BJ (cell line): Measurements from ENCODE around the gene HDAC5. TPM values are rescaled to one million over a fixed set of nuclear protein-coding genes. Genes with fewer than 3 reads are reported as not detected.
"Not testable (repeated sequence)": the region's sequence is repeated elsewhere in the genome, so short reads cannot be mapped to it uniquely, and the experiment has no call there.

Experiments
- CTCF ChIA-PET: fragments of 350-600 bp; formaldehyde crosslinking; extraction: SDS; loops from one replicate; lab custom pipeline; 2021; ENCODE audit warnings: antibody characterized with exemption, inconsistent platforms; lab: Yijun Ruan, JAX
- POLR2A ChIA-PET: fragments of 300-600 bp; sonication (Branson Sonifier 250); formaldehyde crosslinking; extraction: SDS; loops from one replicate; lab custom pipeline; 2021; ENCODE audit warnings: antibody characterized with exemption; lab: Charles Lee
- DNase-seq: peaks from one replicate; pipeline ENCODE4 v3.0.0-alpha.2; 2011; ENCODE audit warnings: low read depth
- H3K27me3 ChIP-seq: 2 replicates; pipeline ENCODE4 v1.6.0; 2011; ENCODE audit warnings: low read length; ENCODE audit not compliant: control insufficient read depth, insufficient read depth
- H3K36me3 ChIP-seq: 2 replicates; pipeline ENCODE4 v1.5.1; 2011; ENCODE audit warnings: low read length; ENCODE audit not compliant: control insufficient read depth, insufficient read depth
- H3K4me3 ChIP-seq: 2 replicates; pipeline ENCODE4 v1.5.1; 2011; ENCODE audit warnings: low read depth, mild to moderate bottlenecking, control low read depth, low read length
- polyA plus RNA-seq: library from polyadenylated mRNA; depleted of rRNA; stranded (reverse); fragments of >200 nt; gene quantifications from 2 replicates; pipeline ENCODE4 v1.2.3, GENCODE V29; 2011
- TF ChIP-seq, protein P1 (sequence below): IDR thresholded peaks from 2 replicates; pipeline ENCODE4 v1.5.1; 2011; ENCODE audit warnings: low read depth, mild to moderate bottlenecking, control low read depth, inconsistent platforms, low read length, moderate library complexity; ENCODE audit not compliant: insufficient read depth

Gene HDAC5
- polyA plus RNA-seq, 1 experiment, result 102 TPM

GRCh38 chr17:44044071-44044470 is 79.4 kb downstream of the HDAC5 start:
- no peak for DNase-seq
- ChIA-PET CTCF (interaction anchor here (0.6 to 5.3 kb wide), 9 partner anchors 14 to 287 kb away, joined by 3 to 42 read pairs (median 4); partner anchors contain the start of gene PPY), POLR2A (no interaction called here)
- Histone ChIP-seq H3K27me3 (no peaks in the 10 kb centered on the region), H3K4me3 (no peak overlapping the region), H3K36me3 (no peaks in the 10 kb centered on the region; the same call in 1 of the 2 replicates)
- TF ChIP-seq, protein P1, sequence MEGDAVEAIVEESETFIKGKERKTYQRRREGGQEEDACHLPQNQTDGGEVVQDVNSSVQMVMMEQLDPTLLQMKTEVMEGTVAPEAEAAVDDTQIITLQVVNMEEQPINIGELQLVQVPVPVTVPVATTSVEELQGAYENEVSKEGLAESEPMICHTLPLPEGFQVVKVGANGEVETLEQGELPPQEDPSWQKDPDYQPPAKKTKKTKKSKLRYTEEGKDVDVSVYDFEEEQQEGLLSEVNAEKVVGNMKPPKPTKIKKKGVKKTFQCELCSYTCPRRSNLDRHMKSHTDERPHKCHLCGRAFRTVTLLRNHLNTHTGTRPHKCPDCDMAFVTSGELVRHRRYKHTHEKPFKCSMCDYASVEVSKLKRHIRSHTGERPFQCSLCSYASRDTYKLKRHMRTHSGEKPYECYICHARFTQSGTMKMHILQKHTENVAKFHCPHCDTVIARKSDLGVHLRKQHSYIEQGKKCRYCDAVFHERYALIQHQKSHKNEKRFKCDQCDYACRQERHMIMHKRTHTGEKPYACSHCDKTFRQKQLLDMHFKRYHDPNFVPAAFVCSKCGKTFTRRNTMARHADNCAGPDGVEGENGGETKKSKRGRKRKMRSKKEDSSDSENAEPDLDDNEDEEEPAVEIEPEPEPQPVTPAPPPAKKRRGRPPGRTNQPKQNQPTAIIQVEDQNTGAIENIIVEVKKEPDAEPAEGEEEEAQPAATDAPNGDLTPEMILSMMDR, result no peak

GRCh38 chr17:44043272-44043696 is 80.2 kb downstream of the HDAC5 start:
- no peaks in the 10 kb centered on the region; the same call in 1 of the 2 replicates for H3K36me3 ChIP-seq
- POLR2A ChIA-PET, result no interaction called here
- H3K27me3 ChIP-seq, result no peaks in the 10 kb centered on the region
- CTCF ChIA-PET, result interaction anchor here (0.5 to 5.3 kb wide), 14 partner anchors 13 to 292 kb away, joined by 3 to 42 read pairs (median 4); partner anchors contain the start of genes HDAC5 and PPY
- TF ChIP-seq, protein P1, result no peak
- H3K4me3 ChIP-seq, result no peak overlapping the region
- no peak for DNase-seq

- Histone ChIP-seq H3K4me3 (no peak overlapping the region), H3K27me3 (no peaks in the 10 kb centered on the region), H3K36me3 (peaks cover 10% of the 10 kb centered on the region)
- CTCF ChIA-PET, result interaction anchor here (1.3 to 5.3 kb wide), 8 partner anchors 12 to 96 kb away, joined by 4 to 41 read pairs (median 7); no protein-coding TSS in a partner anchor
- POLR2A ChIA-PET, result no interaction called here
- TF ChIP-seq, protein P1, result no peak
- DNase-seq, result no peak
Measured at GRCh38 chr17:44039829-44040635, 83.4 kb downstream of the HDAC5 start.

DNA sequence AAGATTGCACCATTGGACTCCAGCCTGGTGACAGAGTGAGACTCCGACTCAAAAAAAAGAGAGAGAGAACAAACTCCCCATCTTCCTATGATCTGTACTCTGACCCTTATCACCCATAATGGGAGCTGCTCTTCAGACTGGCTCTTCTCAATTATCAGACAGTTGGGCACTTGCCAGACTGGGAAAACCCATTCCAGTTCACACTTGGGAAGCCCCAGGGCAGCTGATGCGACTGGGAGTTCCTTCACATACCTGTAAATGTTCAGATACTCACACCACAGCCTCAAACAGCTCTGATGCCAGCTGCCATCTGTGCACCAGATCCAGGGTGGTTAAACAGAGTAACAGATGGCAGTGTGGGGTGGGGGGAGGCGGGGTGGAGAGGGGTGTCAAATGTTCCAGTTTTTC is 84.8 kb downstream of the HDAC5 start:
- Histone ChIP-seq H3K27me3 (no peaks in the 10 kb centered on the region), H3K36me3 (peaks cover 13% of the 10 kb centered on the region), H3K4me3 (no peak overlapping the region)
- TF ChIP-seq, protein P1, result no peak
- DNase-seq, result no peak
- CTCF ChIA-PET, result interaction anchor here (1.0 to 2.1 kb wide), 3 partner anchors 31 to 95 kb away, joined by 3 to 7 read pairs (median 4); no protein-coding TSS in a partner anchor
- POLR2A ChIA-PET, result no interaction called here

DNA sequence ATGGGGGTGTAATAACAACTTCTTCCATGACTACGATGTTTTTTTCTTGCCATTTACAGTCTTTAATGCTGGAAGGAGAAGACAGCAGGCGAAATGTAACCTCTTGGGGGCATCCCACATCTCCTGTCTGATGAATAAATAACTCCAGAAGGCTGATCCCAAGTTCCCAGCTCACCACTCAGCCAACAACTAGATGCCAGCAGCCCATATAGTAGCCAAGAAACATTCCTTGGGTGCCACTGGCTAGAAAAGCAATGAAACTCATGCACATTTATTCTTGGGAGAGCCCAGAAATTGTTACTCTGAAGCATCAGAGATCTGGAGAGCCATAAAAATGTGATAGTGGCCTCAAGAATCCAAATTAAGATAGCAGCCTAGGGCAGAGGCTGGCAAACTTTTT is 86.0 kb downstream of the HDAC5 start:
- Histone ChIP-seq H3K27me3 (no peaks in the 10 kb centered on the region), H3K4me3 (no peak overlapping the region), H3K36me3 (peaks cover 15% of the 10 kb centered on the region)
- ChIA-PET POLR2A (no interaction called here), CTCF (interaction anchor here (1.0 kb wide), 1 partner anchor 30 kb away, joined by 3 read pairs; no protein-coding TSS in a partner anchor)
- no peak for DNase-seq
- TF ChIP-seq, protein P1, result no peak

- H3K27me3 ChIP-seq, H3K4me3 ChIP-seq, DNase-seq, CTCF ChIA-PET, POLR2A ChIA-PET: not testable (repeated sequence)
- peaks cover 19% of the 10 kb centered on the region for H3K36me3 ChIP-seq
Measured at GRCh38 chr17:44034688-44035087, 88.8 kb downstream of the HDAC5 start.
